Trophoblast cell (in vitro differentiated cells and primary cell): ENCODE results near the gene DNAAF3.

ENCODE experiments used
- DNase-seq, 2 donors: peaks; one replicate each; pipeline ENCODE4 v3.0.0-alpha.2; 2016
- H2AFZ ChIP-seq: 2 replicates; pipeline ENCODE4 v1.6.1; 2013; ENCODE audit warnings: low read length, moderate library complexity, mild to moderate bottlenecking; ENCODE audit not compliant: insufficient read depth, poor library complexity
- H2AK5ac ChIP-seq: 2 replicates; pipeline ENCODE4 v1.6.1; 2013; ENCODE audit warnings: mild to moderate bottlenecking, low read length
- H2BK120ac ChIP-seq: 2 replicates; pipeline ENCODE4 v1.6.1; 2013; ENCODE audit warnings: low read length, mild to moderate bottlenecking, moderate library complexity; ENCODE audit not compliant: insufficient read depth, poor library complexity
- H2BK12ac ChIP-seq: 2 replicates; pipeline ENCODE4 v1.6.1; 2013; ENCODE audit warnings: mild to moderate bottlenecking, low read length, moderate library complexity
- H2BK5ac ChIP-seq: 2 replicates; pipeline ENCODE4 v1.6.1; 2013; ENCODE audit warnings: low read length, low read depth, moderate library complexity, mild to moderate bottlenecking; ENCODE audit not compliant: poor library complexity
- H3K14ac ChIP-seq: 2 replicates; pipeline ENCODE4 v1.6.1; 2013; ENCODE audit warnings: mild to moderate bottlenecking, low read length
- H3K18ac ChIP-seq: 2 replicates; pipeline ENCODE4 v1.6.1; 2013; ENCODE audit warnings: mild to moderate bottlenecking, low read length
- H3K23ac ChIP-seq: 2 replicates; pipeline ENCODE4 v1.6.1; 2013; ENCODE audit warnings: low read length
- H3K27ac ChIP-seq: 2 replicates; pipeline ENCODE4 v1.5.1; 2013; ENCODE audit warnings: low read depth, mild to moderate bottlenecking, inconsistent platforms, low read length, moderate library complexity
- H3K27me3 ChIP-seq: 2 replicates; pipeline ENCODE4 v1.6.1; 2013; ENCODE audit warnings: inconsistent platforms, mild to moderate bottlenecking, low read length, moderate library complexity; ENCODE audit not compliant: insufficient read depth
- H3K36me3 ChIP-seq, 2 experiments: 1 replicate in 1 of 2; 2 replicates in 1 of 2; pipeline ENCODE4 v1.6.1; 2013; ENCODE audit warnings: low read length in 2 of 2, mild to moderate bottlenecking in 2 of 2, moderate library complexity in 1 of 2; ENCODE audit not compliant: insufficient read depth in 2 of 2, control insufficient read depth in 1 of 2
- H3K4ac ChIP-seq: 2 replicates; pipeline ENCODE4 v1.6.1; 2013; ENCODE audit warnings: low read depth, mild to moderate bottlenecking, low read length, moderate library complexity
- H3K4me1 ChIP-seq, 2 experiments: 1 replicate in 1 of 2; 2 replicates in 1 of 2; pipeline ENCODE4 v1.6.1; 2013; ENCODE audit warnings: low read length in 2 of 2, mild to moderate bottlenecking in 2 of 2, moderate library complexity in 1 of 2; ENCODE audit not compliant: insufficient read depth in 2 of 2, control insufficient read depth in 1 of 2
- H3K4me2 ChIP-seq: 2 replicates; pipeline ENCODE4 v1.6.1; 2013; ENCODE audit warnings: inconsistent platforms, mild to moderate bottlenecking, low read length, moderate library complexity
- H3K4me3 ChIP-seq: 2 replicates; pipeline ENCODE4 v1.5.1; 2013; ENCODE audit warnings: mild to moderate bottlenecking, low read depth, low read length, inconsistent platforms
- H3K79me1 ChIP-seq: one replicate; pipeline ENCODE4 v1.6.1; 2013; ENCODE audit warnings: low read length
- H3K79me2 ChIP-seq: 2 replicates; pipeline ENCODE4 v1.6.1; 2013; ENCODE audit warnings: low read length, mild to moderate bottlenecking; ENCODE audit not compliant: control insufficient read depth, insufficient read depth, poor library complexity
- H3K9ac ChIP-seq: 2 replicates; pipeline ENCODE4 v1.6.1; 2013; ENCODE audit warnings: mild to moderate bottlenecking, low read length
- H3K9me3 ChIP-seq: 2 replicates; pipeline ENCODE4 v1.6.1; 2013; ENCODE audit warnings: low read depth, mild to moderate bottlenecking, control low read depth, inconsistent platforms, low read length; ENCODE audit not compliant: insufficient read depth
- H4K12ac ChIP-seq: 2 replicates; pipeline ENCODE4 v1.6.1; 2013; ENCODE audit warnings: low read depth, mild to moderate bottlenecking, low read length, moderate library complexity
- H4K8ac ChIP-seq: 2 replicates; pipeline ENCODE4 v1.6.1; 2013; ENCODE audit warnings: low read depth, mild to moderate bottlenecking, low read length, moderate library complexity
- H4K91ac ChIP-seq: one replicate; pipeline ENCODE4 v1.6.1; 2013; ENCODE audit warnings: low read depth, mild to moderate bottlenecking, low read length, moderate library complexity
- WGBS: extraction: QIAGEN DNeasy Blood & Tissue Kit; methylation state at CpG from one replicate; pipeline ENCODE4 v1.1.7; 2013; ENCODE audit warnings: missing lambda C conversion rate; ENCODE audit not compliant: insufficient read length, insufficient coverage; ENCODE audit errors: extremely low coverage; 5-methylcytosine and 5-hydroxymethylcytosine counted together

DNAAF3 gene

DNA sequence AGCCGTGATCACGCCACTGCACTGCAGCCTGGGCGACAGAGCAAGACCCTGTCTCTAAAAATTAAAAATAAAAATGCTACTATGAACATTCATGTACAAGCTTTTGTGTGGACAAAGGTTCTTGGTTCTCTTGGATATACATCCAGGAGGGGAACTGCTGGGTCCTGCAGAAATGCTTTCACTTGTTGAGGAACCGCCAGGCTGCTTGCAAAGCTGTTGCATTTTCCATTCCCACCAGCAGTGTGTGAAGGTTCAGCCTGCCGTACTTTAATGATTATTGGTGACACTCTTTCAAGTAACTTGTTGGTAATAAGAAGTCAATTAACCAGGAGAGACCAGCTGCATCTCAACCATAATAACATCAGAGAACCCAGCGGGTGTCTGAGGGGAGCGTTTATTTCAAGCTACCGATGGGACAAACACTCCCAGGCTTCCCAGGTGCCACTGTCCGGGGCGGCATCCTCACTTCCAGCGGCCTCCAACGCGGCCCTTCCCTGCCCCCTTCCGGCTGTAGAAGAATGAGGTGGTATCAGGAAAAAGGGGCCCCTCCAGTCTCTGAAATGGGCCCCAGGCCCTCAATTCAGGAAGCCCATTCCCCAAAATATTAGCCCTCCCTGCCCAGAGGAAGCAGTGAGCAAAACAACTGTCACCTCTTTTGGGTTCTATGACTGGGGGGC is 33.8 kb downstream of the DNAAF3 start:
- no peaks in the 10 kb centered on the region for H3K79me1 ChIP-seq
- H3K4ac ChIP-seq: no peak overlapping the region
- no peak overlapping the region for H3K18ac ChIP-seq
- H4K91ac ChIP-seq: no peak overlapping the region
- no peak overlapping the region for H2AFZ ChIP-seq
- no peaks in the 10 kb centered on the region for H3K36me3 ChIP-seq
- no peak overlapping the region for H3K9ac ChIP-seq
- H2AK5ac ChIP-seq: no peak overlapping the region
- no peak overlapping the region for H3K27ac ChIP-seq
- H4K8ac ChIP-seq: no peak overlapping the region
- H3K4me2 ChIP-seq: no peak overlapping the region
- DNase-seq: peak; percentile 43 to 70
- H3K14ac ChIP-seq: no peak overlapping the region
- H3K4me3 ChIP-seq: no peak overlapping the region
- H2BK5ac ChIP-seq: no peak overlapping the region
- no CpG with 5 or more reads among the region's 14 CpGs for WGBS
- H3K27me3 ChIP-seq: no peaks in the 10 kb centered on the region
- no peaks in the 10 kb centered on the region for H3K79me2 ChIP-seq
- H3K23ac ChIP-seq: no peak overlapping the region
- peaks cover 0 to 7% of the 10 kb centered on the region in 2 experiments for H3K4me1 ChIP-seq
- no peak overlapping the region for H2BK12ac ChIP-seq
- H3K9me3 ChIP-seq: no peaks in the 10 kb centered on the region
- no peak overlapping the region for H2BK120ac ChIP-seq
- H4K12ac ChIP-seq: no peak overlapping the region

DNA sequence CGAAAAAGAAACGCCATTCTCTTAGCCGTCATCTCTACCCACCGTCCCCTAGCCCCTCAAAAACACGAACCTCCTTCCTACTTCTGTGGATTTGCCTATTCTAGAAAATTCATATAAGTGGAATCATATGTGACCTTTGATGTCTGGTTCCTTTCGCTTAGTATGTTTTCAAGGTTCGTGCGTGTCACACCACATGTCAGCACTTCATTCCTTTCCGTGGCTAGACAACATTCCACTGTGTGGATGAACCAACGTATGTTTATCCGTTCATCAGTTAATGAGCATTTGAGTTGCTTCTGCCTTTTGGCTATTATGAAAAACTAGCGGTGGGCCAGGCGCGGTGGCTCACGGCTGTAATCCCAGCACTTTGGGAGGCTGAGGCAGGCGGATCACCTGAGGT is 35.0 kb downstream of the DNAAF3 start:
- no peak overlapping the region for H3K4ac ChIP-seq
- no peaks in the 10 kb centered on the region for H3K36me3 ChIP-seq
- H2BK12ac ChIP-seq: no peak overlapping the region
- no peak overlapping the region for H2BK120ac ChIP-seq
- no CpG with 5 or more reads among the region's 16 CpGs for WGBS
- no peak overlapping the region for H2AK5ac ChIP-seq
- no peak overlapping the region for H2AFZ ChIP-seq
- H3K4me3 ChIP-seq: no peak overlapping the region
- peaks cover 0 to 7% of the 10 kb centered on the region in 2 experiments for H3K4me1 ChIP-seq
- no peak overlapping the region for H3K23ac ChIP-seq
- no peaks in the 10 kb centered on the region for H3K79me2 ChIP-seq
- no peak overlapping the region for H3K18ac ChIP-seq
- H3K9me3 ChIP-seq: no peaks in the 10 kb centered on the region
- H3K14ac ChIP-seq: no peak overlapping the region
- no peak overlapping the region for H4K8ac ChIP-seq
- no peak overlapping the region for H3K4me2 ChIP-seq
- no peak overlapping the region for H3K9ac ChIP-seq
- H2BK5ac ChIP-seq: no peak overlapping the region
- peak; percentile 89 to 97 for DNase-seq
- no peak overlapping the region for H3K27ac ChIP-seq
- no peaks in the 10 kb centered on the region for H3K79me1 ChIP-seq
- H4K91ac ChIP-seq: no peak overlapping the region
- H4K12ac ChIP-seq: no peak overlapping the region
- no peaks in the 10 kb centered on the region for H3K27me3 ChIP-seq

DNA sequence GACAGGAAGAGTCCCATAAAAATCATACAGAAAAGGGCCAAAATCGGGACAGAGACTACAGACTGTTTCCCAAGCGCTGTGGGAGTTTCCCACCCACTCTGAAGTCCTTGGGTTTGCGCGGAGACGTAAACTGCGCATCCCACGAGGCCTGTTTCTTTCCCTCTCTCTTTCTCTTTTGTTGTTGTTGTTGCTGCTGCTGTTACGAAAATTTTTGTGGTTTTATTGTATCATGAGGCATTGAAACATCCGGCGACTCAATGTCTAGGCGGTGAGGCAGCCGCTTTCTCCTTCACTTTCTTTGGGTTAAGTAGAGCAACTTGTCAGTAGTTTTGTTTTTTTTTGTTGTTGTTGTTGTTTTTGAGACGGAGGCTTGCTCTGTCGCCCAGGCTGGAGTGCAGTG is 47.4 kb downstream of the DNAAF3 start:
- H2BK120ac ChIP-seq: peak overlapping the region; percentile 61
- no CpG with 5 or more reads among the region's 14 CpGs for WGBS
- H3K36me3 ChIP-seq: peaks cover 0 to 2% of the 10 kb centered on the region in 2 experiments

DNA sequence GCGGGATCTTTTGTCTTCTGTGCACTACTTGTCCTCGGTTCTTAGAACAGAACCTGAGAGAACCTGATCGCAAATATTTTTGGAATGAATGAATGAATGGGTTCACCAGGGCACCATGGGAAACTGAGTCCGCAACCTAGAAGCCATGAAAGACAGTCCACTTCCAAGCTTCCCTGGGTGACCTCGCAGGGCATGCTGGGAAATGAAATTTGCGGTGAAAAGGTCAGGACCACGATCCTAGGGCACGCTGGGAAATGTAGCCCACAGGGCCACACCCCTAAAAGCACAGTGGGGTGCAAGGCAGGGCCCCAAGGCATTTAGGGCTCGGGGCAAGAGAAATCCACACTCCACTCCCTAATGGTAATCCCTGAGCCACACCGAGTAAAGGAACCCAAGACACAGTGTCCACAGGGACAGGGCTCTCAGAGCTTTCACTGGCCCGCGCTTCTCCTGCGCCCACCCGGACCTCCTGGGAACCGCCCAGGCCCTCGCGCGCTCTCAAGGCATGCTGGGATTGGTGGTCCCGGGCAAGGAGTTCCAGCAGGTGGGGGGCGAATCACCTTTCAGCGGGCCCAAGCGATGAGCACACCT is 47.9 kb downstream of the DNAAF3 start:
- Histone ChIP-seq H3K79me2 (peaks cover 23% of the 10 kb centered on the region), H3K23ac (no peak overlapping the region), H3K4me2 (peak overlapping the region; percentile 68), H4K12ac (peak overlapping the region; percentile 99), H3K9me3 (no peaks in the 10 kb centered on the region), H3K4me1 (peaks cover 20 to 24% of the 10 kb centered on the region in 2 experiments), H3K4me3 (peak overlapping the region; percentile 41), H2BK12ac (peak overlapping the region; percentile 15), H3K27me3 (no peaks in the 10 kb centered on the region), H3K4ac (peak overlapping the region; percentile 60), H3K18ac (peak overlapping the region; percentile 29), H4K8ac (peak overlapping the region; percentile 97), H3K36me3 (peaks cover 0 to 2% of the 10 kb centered on the region in 2 experiments), H2BK5ac (peak overlapping the region; percentile 16), H2BK120ac (peak overlapping the region; percentile 61), H3K14ac (peak overlapping the region; percentile 79), H2AK5ac (peak overlapping the region; percentile 80), H2AFZ (peak overlapping the region; percentile 89), H3K27ac (peak overlapping the region; percentile 47), H4K91ac (peak overlapping the region; percentile 90), H3K79me1 (peaks cover 13% of the 10 kb centered on the region), H3K9ac (no peak overlapping the region)
- no CpG with 5 or more reads among the region's 22 CpGs for WGBS
- no peak for DNase-seq

More for the DNA sequence above, 47.4 kb downstream of the DNAAF3 start:
- H3K79me1 ChIP-seq: peaks cover 13% of the 10 kb centered on the region
- no peak overlapping the region for H3K14ac ChIP-seq
- H2BK12ac ChIP-seq: no peak overlapping the region
- DNase-seq: no peak
- H3K18ac ChIP-seq: no peak overlapping the region
- H3K4me1 ChIP-seq: peaks cover 16 to 20% of the 10 kb centered on the region in 2 experiments
- H2BK5ac ChIP-seq: no peak overlapping the region
- no peaks in the 10 kb centered on the region for H3K27me3 ChIP-seq
- H3K4ac ChIP-seq: no peak overlapping the region
- peak overlapping the region; percentile 89 for H2AFZ ChIP-seq
- H2AK5ac ChIP-seq: no peak overlapping the region
- peak overlapping the region; percentile 99 for H4K12ac ChIP-seq
- no peak overlapping the region for H3K4me3 ChIP-seq
- no peak overlapping the region for H3K23ac ChIP-seq
- peak overlapping the region; percentile 90 for H4K91ac ChIP-seq
- no peaks in the 10 kb centered on the region for H3K9me3 ChIP-seq
- H3K9ac ChIP-seq: no peak overlapping the region
- peak overlapping the region; percentile 97 for H4K8ac ChIP-seq
- H3K4me2 ChIP-seq: peak overlapping the region; percentile 68
- no peak overlapping the region for H3K27ac ChIP-seq
- peaks cover 23% of the 10 kb centered on the region for H3K79me2 ChIP-seq
